GM12872 (cell line): Measurements from ENCODE around the gene NOX3.

Source experiments
- CTCF ChIP-seq: IDR thresholded peaks from 3 replicates; pipeline ENCODE4 v1.5.1; 2011; ENCODE audit warnings: low read depth, mild to moderate bottlenecking, low read length, moderate library complexity; ENCODE audit not compliant: insufficient read depth

The NOX3 gene

GRCh38 chr6:155452576-155452975 lies 3.1 kb downstream of the NOX3 start:
- no peak for TF ChIP-seq CTCF

GRCh38 chr6:155450240-155450581 lies 5.4 kb downstream of the NOX3 start:
- no peak for TF ChIP-seq CTCF

DNA sequence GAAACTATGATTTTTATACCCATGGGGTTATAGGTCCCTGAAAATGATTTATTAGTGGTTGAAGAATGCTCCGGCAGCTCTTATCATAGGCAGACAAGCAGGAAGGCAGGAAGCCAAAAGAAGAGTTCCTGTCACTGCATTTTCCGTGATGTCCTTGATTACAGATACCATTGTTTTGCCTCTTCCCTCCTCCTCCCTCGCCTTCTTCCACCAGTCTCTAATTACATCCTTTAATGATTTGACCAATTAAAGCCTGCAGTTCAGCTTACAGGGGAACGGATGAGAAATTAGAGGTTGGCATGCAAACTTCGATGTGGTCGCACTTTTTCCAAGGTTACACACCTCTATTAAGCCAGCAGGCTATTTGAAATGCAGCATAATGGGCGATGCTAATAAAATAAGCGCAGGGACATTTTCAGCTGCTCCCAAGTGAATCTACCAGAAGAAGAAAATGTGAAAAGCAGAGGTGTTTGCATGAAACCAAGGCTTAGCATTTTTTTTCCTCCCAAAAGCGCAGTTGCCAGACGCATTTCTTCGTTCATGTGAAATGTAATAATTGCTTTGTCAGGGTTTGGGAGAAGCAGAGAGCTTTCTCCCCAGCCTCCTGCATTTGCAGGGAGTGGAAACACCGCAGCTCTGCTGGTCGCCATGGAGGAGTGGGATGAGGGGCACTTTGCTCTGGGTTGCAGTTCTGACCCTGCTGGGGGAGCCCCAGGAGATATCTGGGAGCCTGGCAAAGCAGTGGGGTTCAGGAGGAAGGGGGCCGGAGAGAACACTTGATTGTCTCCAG lies 6.0 kb downstream of the NOX3 start:
- TF ChIP-seq CTCF = no peak

DNA sequence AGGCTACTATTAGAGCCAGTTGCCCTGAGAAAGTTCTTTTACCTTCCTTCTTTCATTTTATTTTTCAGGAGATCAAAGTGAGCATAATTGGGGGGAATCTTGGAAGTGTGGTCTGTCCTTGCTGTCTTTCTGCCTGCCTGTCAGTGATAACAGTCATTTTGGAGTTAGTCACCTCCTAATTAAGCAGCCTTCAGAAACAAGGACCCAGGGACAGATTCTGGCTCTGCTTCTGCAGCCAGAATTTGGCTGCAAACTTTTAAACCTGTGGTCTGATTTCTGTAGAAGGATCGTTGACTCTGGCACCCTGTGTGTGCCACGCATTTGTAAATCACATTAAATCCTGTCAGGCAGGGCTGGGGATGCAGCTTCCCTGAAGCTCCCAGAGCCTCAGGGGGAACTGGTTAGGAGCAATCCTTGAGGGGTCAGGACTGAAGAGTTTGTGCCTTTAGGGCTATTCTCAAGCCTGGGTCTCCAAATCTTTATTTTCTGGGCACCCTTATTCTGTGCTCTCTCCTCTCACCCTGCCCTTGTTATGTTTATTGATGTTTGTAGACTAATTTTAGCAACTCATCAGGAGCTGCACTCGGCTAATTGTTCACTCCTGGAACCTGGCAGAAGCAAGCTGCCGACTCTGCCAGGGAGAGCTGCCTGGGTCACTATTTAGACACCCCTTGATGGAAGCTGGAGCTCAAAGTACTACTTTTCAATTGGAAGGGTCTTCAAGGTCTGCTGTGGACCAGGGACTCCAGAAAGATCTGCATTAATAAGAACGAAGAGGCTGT lies 6.8 kb downstream of the NOX3 start:
- no peak for TF ChIP-seq CTCF

GRCh38 chr6:155447949-155448348 lies 7.7 kb downstream of the NOX3 start:
- TF ChIP-seq CTCF = no peak

DNA sequence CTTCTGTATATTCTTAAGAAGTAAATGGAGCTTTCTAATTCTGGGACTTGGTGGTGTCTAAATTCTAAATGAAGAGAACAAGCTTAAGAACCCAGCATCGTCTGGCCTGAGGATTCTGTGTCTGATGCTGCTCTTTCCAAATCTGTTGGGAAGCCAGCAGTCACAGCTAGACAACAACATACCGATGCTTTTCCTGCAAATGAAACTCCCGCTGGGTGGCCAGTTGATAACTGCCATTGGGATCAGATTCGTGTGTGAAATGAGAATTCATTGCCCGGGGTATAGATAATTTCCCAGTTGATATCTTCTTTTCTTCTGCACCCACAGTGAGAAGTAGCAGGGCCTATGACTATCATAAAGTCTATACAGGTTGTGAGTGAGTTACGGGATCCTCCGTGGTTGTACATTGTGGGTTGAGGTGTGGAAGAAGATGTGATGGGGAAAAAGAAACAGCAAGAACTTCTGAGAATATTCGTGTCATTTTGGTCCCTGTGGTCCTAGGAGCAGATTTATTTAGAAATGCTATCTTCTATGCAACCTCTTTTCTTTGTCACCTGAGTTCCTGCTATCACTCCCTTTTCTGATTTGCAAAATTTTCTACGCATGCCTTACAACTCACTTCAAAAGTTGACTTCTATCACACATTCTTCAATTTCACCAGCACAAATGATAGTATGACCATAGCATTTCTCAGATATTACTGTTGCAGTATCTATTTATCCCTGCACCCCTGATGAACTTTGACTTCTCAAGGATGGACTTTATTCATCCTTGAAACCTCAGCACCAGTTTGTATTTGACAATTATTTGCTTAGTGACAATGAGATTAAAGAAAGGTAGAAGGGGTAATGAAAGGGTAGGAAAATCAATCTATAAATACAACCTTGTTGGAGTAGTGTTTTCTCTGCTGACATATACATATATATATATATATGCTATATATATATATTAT lies 10.4 kb downstream of the NOX3 start:
- TF ChIP-seq CTCF = no peak

GRCh38 chr6:155444120-155444917 lies 11.3 kb downstream of the NOX3 start:
- no peak for TF ChIP-seq CTCF
